H7 (cell line): ENCODE results near the gene WFDC6. TPM values are rescaled to one million over a fixed set of nuclear protein-coding genes. Genes with fewer than 3 reads are reported as not detected.

Experiments
- DNase-seq: peaks from one replicate; pipeline ENCODE4 v3.0.0; 2012
- H3K27me3 ChIP-seq: 2 replicates; pipeline ENCODE4 v1.6.0; 2011; ENCODE audit warnings: mild to moderate bottlenecking, low read length; ENCODE audit not compliant: control insufficient read depth, insufficient read depth
- H3K36me3 ChIP-seq: replicated peaks from 2 replicates; pipeline ENCODE4 v1.5.1; 2011; ENCODE audit warnings: low read length; ENCODE audit not compliant: control insufficient read depth, insufficient read depth
- H3K4me3 ChIP-seq: 2 replicates; pipeline ENCODE4 v1.5.1; 2011; ENCODE audit warnings: low read depth, mild to moderate bottlenecking, control low read depth, low read length, moderate library complexity; ENCODE audit not compliant: insufficient read depth
- total RNA-seq: library from RNA; depleted of rRNA; stranded (reverse); fragments of >200 nt; shearing (Covaris generic); gene quantifications from 2 replicates; pipeline ENCODE4 v1.2.3, GENCODE V29; 2014; rRNA removed

The WFDC6 gene
- total RNA-seq, 1 experiment from 2014 or later = not detected

DNA sequence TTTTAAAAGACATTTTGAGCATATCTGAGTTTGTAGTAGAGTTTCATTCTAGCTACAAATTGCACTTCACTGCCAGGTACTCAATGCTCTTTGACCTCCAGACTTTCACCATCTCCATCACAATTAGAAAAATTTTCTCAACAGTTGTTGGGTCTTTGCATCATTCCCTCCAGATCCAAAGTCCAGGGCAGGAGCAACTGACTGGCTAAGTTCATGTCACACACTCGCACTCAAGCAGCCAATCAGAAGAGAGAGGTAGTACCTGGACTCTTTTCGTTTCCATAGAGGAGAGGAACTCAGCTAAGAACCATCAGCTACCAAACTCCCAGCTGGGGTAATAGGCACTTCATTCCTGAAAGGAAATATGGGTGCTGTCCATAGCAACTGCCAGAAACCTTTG is 32.9 kb downstream of the WFDC6 start:
- H3K27me3 ChIP-seq = peaks cover 2% of the 10 kb centered on the region; the same call in 1 of the 2 replicates
- no peaks in the 10 kb centered on the region for H3K36me3 ChIP-seq
- DNase-seq = no peak

DNA sequence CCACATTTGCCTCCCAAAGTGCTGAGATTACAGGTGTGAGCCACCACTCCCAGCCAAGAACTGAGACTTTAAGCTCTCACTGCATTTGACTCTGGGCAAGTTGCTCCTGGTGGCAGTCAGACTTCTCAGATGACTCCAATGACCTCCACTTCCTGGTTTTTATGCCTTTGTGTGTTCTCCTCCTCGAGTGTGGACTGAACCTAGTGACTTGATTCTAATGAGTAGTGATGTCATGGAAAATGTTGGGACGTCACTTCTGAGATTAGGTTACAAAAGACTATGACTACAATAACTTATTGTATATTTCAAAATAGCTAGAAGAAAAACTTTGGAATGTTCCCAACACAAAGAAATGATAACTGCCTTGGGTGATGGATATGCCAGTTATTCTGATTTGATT is 35.9 kb downstream of the WFDC6 start:
- Histone ChIP-seq H3K36me3 (no peaks in the 10 kb centered on the region), H3K27me3 (no peaks in the 10 kb centered on the region), H3K4me3 (no peak overlapping the region)
- DNase-seq = no peak

More for the DNA sequence above, 32.9 kb downstream of the WFDC6 start:
- H3K4me3 ChIP-seq = no peak overlapping the region

DNA sequence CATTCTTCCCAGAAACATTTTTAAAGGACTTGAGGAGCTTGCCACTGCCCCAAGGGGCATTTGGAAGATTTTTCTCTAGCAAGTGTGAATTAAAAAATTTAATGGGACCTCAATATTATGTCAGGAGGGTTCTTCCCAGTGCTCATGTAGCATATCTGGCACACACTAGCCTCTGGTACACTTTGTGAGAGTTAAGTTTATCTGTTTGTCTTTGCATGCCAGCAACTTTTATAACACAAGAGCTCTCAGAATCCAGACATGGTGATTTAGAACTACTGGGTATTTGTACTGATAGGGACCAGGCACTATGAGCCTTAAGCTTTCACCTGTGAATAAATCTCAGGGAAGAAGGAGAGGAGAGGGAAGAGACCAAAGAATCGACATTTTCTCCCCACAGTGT is 36.7 kb downstream of the WFDC6 start:
- no peak for DNase-seq
- Histone ChIP-seq H3K36me3 (no peaks in the 10 kb centered on the region), H3K4me3 (no peak overlapping the region), H3K27me3 (no peaks in the 10 kb centered on the region)

DNA sequence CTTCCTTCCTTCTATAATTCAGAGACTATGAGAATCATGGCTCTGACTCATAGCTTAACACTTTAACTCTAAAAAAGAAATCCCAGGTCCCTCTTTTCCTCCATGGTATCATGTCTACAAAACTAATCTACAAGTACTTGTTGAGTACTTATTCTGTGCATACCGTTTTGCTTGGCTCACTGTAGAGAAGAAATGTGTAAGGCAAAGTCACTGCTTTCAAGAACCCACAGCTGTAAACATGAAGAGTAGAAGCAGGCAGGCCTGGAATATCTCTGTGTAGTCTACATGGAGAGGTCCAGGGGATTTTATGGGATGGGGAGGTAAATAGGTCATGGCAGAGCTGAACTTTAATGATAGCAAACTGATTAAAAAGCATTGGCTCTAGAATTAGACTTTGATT is 37.7 kb downstream of the WFDC6 start:
- no peak for DNase-seq
- Histone ChIP-seq H3K4me3 (no peak overlapping the region), H3K36me3 (no peaks in the 10 kb centered on the region), H3K27me3 (no peaks in the 10 kb centered on the region)

DNA sequence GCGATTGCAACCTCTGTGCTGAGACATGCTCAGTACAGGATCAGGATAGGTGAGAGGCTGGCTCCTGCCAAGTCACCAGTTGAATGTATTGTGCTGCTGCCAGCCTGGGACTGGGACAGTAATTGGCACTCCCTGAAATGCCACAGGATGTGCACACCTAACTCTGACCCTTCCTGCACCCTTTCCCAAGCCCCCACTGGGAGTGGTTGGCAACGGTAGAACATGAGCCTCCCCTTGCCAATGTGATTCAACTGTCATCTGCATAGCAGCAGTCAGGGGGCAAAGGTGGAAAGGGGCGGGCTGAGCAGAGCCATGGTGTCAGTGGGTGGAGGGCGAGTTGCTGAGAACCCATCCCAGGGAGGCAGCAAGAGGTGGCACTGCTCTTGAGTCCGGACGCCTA is 39.3 kb downstream of the WFDC6 start:
- H3K4me3 ChIP-seq = no peak overlapping the region
- H3K36me3 ChIP-seq = no peaks in the 10 kb centered on the region
- no peak for DNase-seq
- H3K27me3 ChIP-seq = no peaks in the 10 kb centered on the region

DNA sequence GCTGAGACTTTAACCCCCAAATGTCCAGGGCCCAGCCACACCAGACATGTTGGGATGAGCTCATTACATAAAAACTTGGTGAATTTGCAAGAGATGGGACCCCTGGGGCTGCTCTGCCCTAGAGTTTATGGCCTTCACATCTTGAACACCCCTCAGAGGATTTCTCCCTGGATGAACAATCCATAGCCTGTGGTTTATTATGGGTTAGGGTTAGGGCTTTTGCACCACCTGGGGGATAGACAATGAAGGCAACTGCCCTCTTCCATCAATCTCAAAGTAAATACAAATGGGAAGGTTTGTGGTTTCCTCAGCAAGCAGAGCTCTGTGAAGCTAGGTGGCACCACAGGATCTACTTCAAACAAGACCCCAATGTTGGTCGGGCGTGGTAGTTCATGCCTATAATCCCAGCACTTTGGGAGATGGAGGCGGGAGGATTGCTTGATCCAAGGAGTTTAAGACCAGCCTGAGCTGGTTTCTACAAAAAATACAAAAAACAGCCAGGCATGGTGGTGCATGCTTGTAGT is 41.2 kb downstream of the WFDC6 start:
- H3K4me3 ChIP-seq = no peak overlapping the region
- DNase-seq = peak; percentile 20
- no peaks in the 10 kb centered on the region for H3K27me3 ChIP-seq
- H3K36me3 ChIP-seq = no peaks in the 10 kb centered on the region

DNA sequence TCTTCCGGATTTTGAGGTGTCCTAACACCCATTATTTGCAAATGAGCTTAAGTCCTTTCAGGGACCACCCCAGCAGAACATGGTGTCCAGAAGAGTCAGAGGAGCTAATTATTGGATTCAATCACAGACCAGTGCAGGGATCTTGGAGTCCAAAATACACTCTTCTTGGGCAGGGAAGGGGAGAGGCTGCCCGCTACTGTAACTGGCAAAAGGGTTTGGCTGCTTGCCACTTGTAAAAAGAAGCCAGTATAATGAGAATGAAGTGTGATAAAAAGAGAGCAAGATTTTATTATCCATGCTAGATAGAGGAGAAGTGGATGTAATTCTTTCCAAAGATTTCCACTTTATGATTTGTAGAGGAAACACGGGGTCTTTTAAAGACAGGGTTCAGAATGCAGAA is 43.1 kb downstream of the WFDC6 start:
- DNase-seq = no peak
- Histone ChIP-seq H3K4me3 (no peak overlapping the region), H3K27me3 (no peaks in the 10 kb centered on the region), H3K36me3 (no peaks in the 10 kb centered on the region)

DNA sequence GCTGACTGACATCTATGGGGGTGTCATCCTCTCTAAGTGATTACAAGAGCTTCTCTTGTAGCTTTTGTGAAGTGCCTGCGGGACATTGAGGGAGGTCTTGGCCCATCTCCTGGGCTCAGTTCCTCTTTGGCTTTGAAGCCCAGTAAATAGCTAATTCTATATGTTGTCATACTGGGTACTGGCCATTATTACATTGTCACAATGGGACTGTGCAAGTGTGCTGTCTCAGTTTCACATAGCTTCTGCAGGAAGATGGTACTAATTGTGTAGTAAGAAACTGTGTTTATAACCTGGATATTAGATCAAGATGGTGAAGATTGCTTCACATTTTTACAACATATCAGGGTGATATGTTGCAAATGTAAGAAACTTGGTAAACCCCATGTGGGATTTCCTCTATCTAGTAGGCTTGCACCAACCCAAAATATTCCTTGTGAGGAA is 43.8 kb downstream of the WFDC6 start:
- no peak for DNase-seq
- Histone ChIP-seq H3K4me3 (no peak overlapping the region), H3K36me3 (no peaks in the 10 kb centered on the region), H3K27me3 (no peaks in the 10 kb centered on the region)

DNA sequence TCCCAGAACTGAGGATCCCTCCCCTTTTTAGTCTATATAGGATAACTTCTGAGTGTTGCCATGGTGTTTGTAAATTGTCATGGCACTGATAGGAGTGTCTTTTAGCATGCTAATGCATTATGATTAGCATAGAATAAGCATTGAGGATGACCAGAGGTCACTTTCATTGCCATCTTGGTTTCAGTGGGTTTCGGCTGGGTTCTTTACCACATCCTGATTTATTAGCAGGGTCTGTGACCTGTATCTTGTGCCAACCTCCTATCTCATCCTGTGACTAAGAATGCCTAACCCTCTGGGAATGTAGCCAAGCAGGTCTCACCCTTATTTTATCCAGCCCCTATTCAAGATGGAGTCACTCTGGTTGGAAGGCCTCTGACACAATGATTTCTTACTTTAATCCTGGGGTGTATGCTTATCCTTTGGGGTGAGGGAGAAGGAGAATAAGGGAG is 50.2 kb downstream of the WFDC6 start:
- Histone ChIP-seq H3K36me3 (no peaks in the 10 kb centered on the region), H3K27me3 (no peaks in the 10 kb centered on the region), H3K4me3 (no peak overlapping the region)
- DNase-seq = no peak

DNA sequence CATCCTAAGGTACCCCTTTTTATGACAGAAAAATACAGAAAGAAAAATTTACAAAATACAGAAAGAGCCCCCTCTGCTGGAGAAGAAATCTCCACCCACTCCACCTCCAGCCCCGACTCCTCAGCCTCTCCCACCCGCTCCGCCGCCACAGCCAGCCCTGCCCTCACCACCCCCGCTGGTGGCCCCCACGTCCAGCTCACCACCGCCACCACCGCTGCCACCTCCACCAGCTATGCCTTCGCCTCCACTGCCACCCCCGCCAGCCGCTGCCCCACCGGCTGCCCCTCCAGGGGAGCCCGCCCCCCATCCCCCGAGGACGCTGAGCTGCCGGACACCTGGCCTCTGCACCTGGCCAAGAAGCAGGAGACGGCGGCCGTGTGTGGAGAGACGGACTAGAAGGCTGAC is 52.0 kb downstream of the WFDC6 start:
- H3K27me3 ChIP-seq = no peaks in the 10 kb centered on the region
- H3K4me3 ChIP-seq = peak overlapping the region; percentile 13; the same call in 1 of the 2 replicates
- H3K36me3 ChIP-seq = no peaks in the 10 kb centered on the region
- peak; percentile 88 for DNase-seq

DNA sequence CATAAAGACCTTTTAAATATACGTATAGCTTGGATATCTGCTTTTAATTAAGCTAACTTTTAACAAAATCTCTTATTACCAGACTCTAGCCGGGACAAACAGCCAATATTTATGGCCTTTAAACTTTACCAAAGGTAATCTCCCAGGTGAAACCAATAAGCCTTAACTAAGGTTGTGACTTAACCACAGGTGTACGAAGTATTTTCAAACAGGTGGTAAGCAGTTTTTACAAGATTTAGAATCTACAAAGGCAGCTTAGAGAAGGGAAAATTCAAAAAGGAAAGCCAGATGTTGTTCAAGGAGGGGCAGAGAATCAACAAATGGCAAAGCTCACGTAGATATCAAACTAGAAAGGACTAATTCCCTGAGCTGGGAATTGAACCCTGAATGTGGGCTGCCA is 53.9 kb downstream of the WFDC6 start:
- no peaks in the 10 kb centered on the region for H3K27me3 ChIP-seq
- no peak for DNase-seq
- H3K4me3 ChIP-seq = no peak overlapping the region
- no peaks in the 10 kb centered on the region; the same call in 1 of the 2 replicates for H3K36me3 ChIP-seq

DNA sequence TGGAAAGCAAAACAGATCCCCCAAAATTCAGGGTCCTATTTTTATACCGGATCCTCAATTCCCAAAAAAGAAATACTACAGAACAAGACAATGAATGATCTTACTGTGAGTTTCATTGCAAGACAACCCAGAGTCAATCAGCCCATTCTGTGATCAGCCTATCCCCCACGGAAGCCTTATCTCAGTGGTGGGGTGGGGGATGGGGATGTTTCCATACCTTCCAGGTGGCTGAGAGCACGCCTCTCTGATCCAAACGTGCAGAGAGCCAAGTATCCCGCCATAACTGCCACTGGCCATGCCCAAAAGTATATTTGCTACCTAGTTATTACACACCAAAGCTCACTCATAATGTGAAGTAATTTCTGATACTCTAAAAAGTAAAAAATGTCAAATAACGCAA is 54.6 kb downstream of the WFDC6 start:
- H3K27me3 ChIP-seq = no peaks in the 10 kb centered on the region
- H3K4me3 ChIP-seq = no peak overlapping the region
- DNase-seq = peak; percentile 30
- no peaks in the 10 kb centered on the region; the same call in none of the 2 replicates for H3K36me3 ChIP-seq

Other genes with a start within 250 kb of the WFDC6 start
- not detected in 2 replicates for gene RBPJL, start 232.6 kb downstream of the WFDC6 start, total RNA-seq
- gene MATN4, start 231.2 kb downstream of the WFDC6 start, total RNA-seq = 0.14 and 0.67 TPM in 2 replicates
- 47.3 and 56.1 TPM in 2 replicates for gene SDC4, start 191.1 kb downstream of the WFDC6 start, total RNA-seq
- gene SYS1, start 176.3 kb downstream of the WFDC6 start, total RNA-seq = 11.8 and 22.8 TPM in 2 replicates
- not detected in 2 replicates for gene TP53TG5, start 161.2 kb downstream of the WFDC6 start, total RNA-seq
- gene DBNDD2, start 131.2 kb downstream of the WFDC6 start, total RNA-seq = 12.5 and 23.4 TPM in 2 replicates
- 67.9 and 70.5 TPM in 2 replicates for gene PIGT, start 123.3 kb downstream of the WFDC6 start, total RNA-seq
- gene WFDC2, start 69.7 kb downstream of the WFDC6 start, total RNA-seq = 10.0 and 16.5 TPM in 2 replicates
- gene SPINT3, start 23.9 kb downstream of the WFDC6 start, total RNA-seq = not detected in 2 replicates
- 0.03 TPM in 1 of 2 replicates, not detected in the other for gene EPPIN, start 7.9 kb upstream of the WFDC6 start, total RNA-seq
- not detected in 2 replicates for gene WFDC8, start 39.8 kb upstream of the WFDC6 start, total RNA-seq
- 0.33 TPM in 1 of 2 replicates, not detected in the other for gene WFDC10A, start 90.3 kb upstream of the WFDC6 start, total RNA-seq
- gene WFDC9, start 91.8 kb upstream of the WFDC6 start, total RNA-seq = not detected in 2 replicates
- gene WFDC11, start 130.8 kb upstream of the WFDC6 start, total RNA-seq = not detected in 2 replicates
- gene WFDC13, start 162.6 kb upstream of the WFDC6 start, total RNA-seq = not detected in 2 replicates
- 0.52 TPM in 1 of 2 replicates, not detected in the other for gene WFDC10B, start 165.5 kb upstream of the WFDC6 start, total RNA-seq
- gene SPINT4, start 182.9 kb upstream of the WFDC6 start, total RNA-seq = not detected in 2 replicates